HepG2 (cell line): ENCODE measurements around the gene METRN. TPM values are rescaled to one million over a fixed set of nuclear protein-coding genes. Genes with fewer than 3 reads are reported as not detected.

ENCODE experiments used
- ATAC-seq: fragments of 200-7000 bp; cut with Tn5 transposase; 3 replicates; pipeline ENCODE4 v1.9.1; 2020; ENCODE audit warnings: mild to moderate bottlenecking, moderate library complexity
- BruUV-seq: library from RNA; stranded (reverse); fragments of 400-500 nt; replicated peaks from 2 replicates; lab custom pipeline; 2021; lab: Mats Ljungman, UMichigan
- CTCF ChIA-PET: fragments of 300-600 bp; formaldehyde crosslinking; extraction: SDS; loops from one replicate; lab custom pipeline; 2021; ENCODE audit warnings: low total read pairs, inconsistent platforms, low intra/inter-chr PET ratio; lab: Yijun Ruan, JAX
- POLR2A ChIA-PET: fragments of 350-600 bp; sonication (Branson Sonifier 250); formaldehyde crosslinking; loops from one replicate; lab custom pipeline; 2020; ENCODE audit warnings: antibody characterized with exemption, inconsistent platforms; lab: Yijun Ruan, JAX
- DNase-seq: peaks from one replicate; pipeline ENCODE4 v3.0.0-alpha.2; 2015; ENCODE audit warnings: low spot score
- FAIRE-seq: peaks from 3 replicates; lab custom pipeline; 2011; peaks lifted over from hg19 to GRCh38; lab: Jason Lieb, UNC
- H2AFZ ChIP-seq: one replicate; pipeline ENCODE4 v1.6.1; 2011; ENCODE audit warnings: low read length, inconsistent platforms
- H3K27ac ChIP-seq: fragments of 300-600 bp; 3 replicates; pipeline ENCODE4 v1.8.0; 2011; ENCODE audit warnings: mixed run types, mild to moderate bottlenecking, mixed read lengths, low read length, inconsistent platforms; ENCODE audit not compliant: insufficient read depth; ENCODE audit errors: extremely low read length
- H3K27me3 ChIP-seq, 2 experiments: fragments of 200-600 bp in 1 of 2; 2 replicates in 1 of 2; 3 replicates in 1 of 2; pipeline versions ENCODE4 v1.6.0 to v1.8.0; 2011; ENCODE audit warnings: low read length in 2 of 2, mild to moderate bottlenecking in 2 of 2, moderate library complexity in 2 of 2, inconsistent platforms in 1 of 2; ENCODE audit not compliant: insufficient read depth in 2 of 2, control insufficient read depth in 1 of 2
- H3K36me3 ChIP-seq, 2 experiments: fragments of 200-600 bp in 1 of 2; replicated peaks in 1 of 2; 2 replicates in 1 of 2; 3 replicates in 1 of 2; pipeline versions ENCODE4 v1.5.1 to v1.8.0; 2011; ENCODE audit warnings: low read length in 2 of 2, inconsistent platforms in 1 of 2; ENCODE audit not compliant: insufficient read depth in 2 of 2, control insufficient read depth in 1 of 2
- H3K4me1 ChIP-seq: 2 replicates; pipeline ENCODE4 v1.5.1; 2012; ENCODE audit warnings: low read length, inconsistent platforms; ENCODE audit not compliant: insufficient read depth
- H3K4me2 ChIP-seq: 2 replicates; pipeline ENCODE4 v1.6.0; 2011; ENCODE audit warnings: low read depth, low read length, inconsistent platforms
- H3K4me3 ChIP-seq, 3 experiments: fragments of 200-600 bp in 1 of 3; sonication (generic), shearing (Covaris generic) in 1 of 3; replicated peaks in 1 of 3; 2 replicates each; pipeline ENCODE4 v1.5.1; 2011 to 2016; ENCODE audit warnings: low read length in 3 of 3, inconsistent platforms in 2 of 3, low read depth in 2 of 3, mild to moderate bottlenecking in 2 of 3, control low read depth in 1 of 3, mixed read lengths in 1 of 3; ENCODE audit not compliant: insufficient read depth in 1 of 3
- H3K79me2 ChIP-seq: one replicate; pipeline ENCODE4 v1.6.1; 2011; ENCODE audit warnings: low read length, inconsistent platforms; ENCODE audit not compliant: insufficient read depth
- H3K9ac ChIP-seq: 2 replicates; pipeline ENCODE4 v1.6.0; 2011; ENCODE audit warnings: mild to moderate bottlenecking, low read depth, low read length, inconsistent platforms; ENCODE audit not compliant: insufficient read depth
- H3K9me3 ChIP-seq: 2 replicates; pipeline ENCODE4 v1.5.1; 2012; ENCODE audit warnings: mild to moderate bottlenecking, low read length
- H4K20me1 ChIP-seq: 2 replicates; pipeline ENCODE4 v1.6.0; 2011; ENCODE audit warnings: inconsistent platforms, mild to moderate bottlenecking, low read length, moderate library complexity; ENCODE audit not compliant: insufficient read depth
- AGO2 ChIP-seq: fragments of 200-400 bp; formaldehyde crosslinking; optimal IDR thresholded peaks from 2 replicates; pipeline ENCODE3; 2017; ENCODE audit warnings: mild to moderate bottlenecking, low read depth, low read length, moderate library complexity
- ASH2L ChIP-seq: fragments of 300-600, 200-600 bp; sonication (generic); IDR thresholded peaks from 2 replicates; pipeline ENCODE4 v1.7.0; 2017; ENCODE audit warnings: low read depth, mild to moderate bottlenecking, moderate library complexity, mixed read lengths, low read length; ENCODE audit not compliant: insufficient read length
- BRD4 ChIP-seq: sonication (generic); formaldehyde crosslinking; IDR thresholded peaks from 2 replicates; pipeline ENCODE4 v1.4.0; 2020; ENCODE audit warnings: missing genetic modification reagents
- ERF ChIP-seq: IDR thresholded peaks from 2 replicates; pipeline ENCODE4 v1.6.1; 2018; ENCODE audit warnings: missing biosample characterization, missing genetic modification reagents
- GFI1 ChIP-seq: sonication (generic); formaldehyde crosslinking; IDR thresholded peaks from 2 replicates; pipeline ENCODE4 v1.5.0; 2020; ENCODE audit warnings: missing genetic modification reagents, mild to moderate bottlenecking, borderline replicate concordance
- MYC ChIP-seq: sonication (generic); formaldehyde crosslinking; IDR thresholded peaks from 2 replicates; pipeline ENCODE4 v1.9.0; 2021; ENCODE audit warnings: missing genetic modification reagents, borderline replicate concordance
- MZF1 ChIP-seq: sonication (generic); formaldehyde crosslinking; IDR thresholded peaks from 2 replicates; pipeline ENCODE4 v1.8.1; 2023; ENCODE audit warnings: mild to moderate bottlenecking, missing genetic modification reagents, borderline replicate concordance
- SRSF9 ChIP-seq: fragments of 200-400 bp; formaldehyde crosslinking; IDR thresholded peaks from 2 replicates; pipeline ENCODE4 v1.6.1; 2018; ENCODE audit warnings: borderline replicate concordance, mild to moderate bottlenecking, low read depth, low read length; ENCODE audit not compliant: insufficient read depth, poor library complexity, severe bottlenecking
- TCF7 ChIP-seq: sonication (generic); IDR thresholded peaks from 2 replicates; pipeline ENCODE4 v1.6.1; 2016; ENCODE audit warnings: antibody characterized with exemption, low read depth
- ZFX ChIP-seq: sonication (generic); formaldehyde crosslinking; IDR thresholded peaks from 2 replicates; pipeline ENCODE4 v1.4.0; 2020; ENCODE audit warnings: mild to moderate bottlenecking, low read depth, missing genetic modification reagents, moderate library complexity
- ZNF512 ChIP-seq: sonication (generic); formaldehyde crosslinking; IDR thresholded peaks from 2 replicates; pipeline ENCODE4 v1.4.0; 2020; ENCODE audit warnings: mild to moderate bottlenecking, missing genetic modification reagents
- WGBS: methylation state at CpG from one replicate; pipeline ENCODE4 v1.1.6; 2017; ENCODE audit warnings: low lambda C conversion rate; 5-methylcytosine and 5-hydroxymethylcytosine counted together
- in situ Hi-C: cut with HindIII; loops from 2 replicates; pipeline ENCODE4 v1.10.0; 2017; ENCODE audit warnings: low pct_unique_long_range_greater_than_20kb; ENCODE audit not compliant: extremely low pct_ligation_motif_present
- intact Hi-C: fragments of 100-400 bp; cut with micrococcal nuclease; formaldehyde crosslinking; loops from one replicate; pipeline ENCODE4 v1.10.0; 2022; ENCODE audit not compliant: unreplicated experiment
- polyA plus RNA-seq, 8 experiments: library from polyadenylated mRNA; depleted of rRNA in 3 of 8; stranded (reverse) in 7 of 8; unstranded in 1 of 8; fragments of >200 nt; fragmentation: Illumina TruSeq in 4 of 8; extraction: Trizol in 4 of 8; gene quantifications; 2 replicates each; pipeline versions ENCODE4 v1.2.1 to v1.2.3, GENCODE V29; 2011 to 2016; ENCODE audit warnings: low read depth in 4 of 8, missing spikeins in 1 of 8, mixed read lengths in 1 of 8; ENCODE audit not compliant: insufficient read depth in 1 of 8
- total RNA-seq, 5 experiments: library from RNA; depleted of rRNA; stranded (reverse); fragments of >200 nt; fragmentation: Illumina TruSeq; extraction: Trizol; gene quantifications; 2 replicates each; pipeline ENCODE4 v1.2.3, GENCODE V29; 2016; ENCODE audit warnings: low read depth in 1 of 5
- TF ChIP-seq, protein P1 (sequence below): conservative IDR thresholded peaks from 2 replicates; pipeline ENCODE4 v1.6.1; 2018; ENCODE audit warnings: missing genetic modification reagents
- TF ChIP-seq, protein P2 (sequence below): sonication (generic); formaldehyde crosslinking; IDR thresholded peaks from 2 replicates; pipeline ENCODE4 v1.4.0; 2020; ENCODE audit warnings: missing genetic modification reagents, borderline replicate concordance

METRN gene
- total and polyA plus RNA-seq, 2 of the 13 experiments (the other 11 are each of a cell fraction or from before 2014, with no cell fraction given), result 25.5 to 46.1 TPM

DNA sequence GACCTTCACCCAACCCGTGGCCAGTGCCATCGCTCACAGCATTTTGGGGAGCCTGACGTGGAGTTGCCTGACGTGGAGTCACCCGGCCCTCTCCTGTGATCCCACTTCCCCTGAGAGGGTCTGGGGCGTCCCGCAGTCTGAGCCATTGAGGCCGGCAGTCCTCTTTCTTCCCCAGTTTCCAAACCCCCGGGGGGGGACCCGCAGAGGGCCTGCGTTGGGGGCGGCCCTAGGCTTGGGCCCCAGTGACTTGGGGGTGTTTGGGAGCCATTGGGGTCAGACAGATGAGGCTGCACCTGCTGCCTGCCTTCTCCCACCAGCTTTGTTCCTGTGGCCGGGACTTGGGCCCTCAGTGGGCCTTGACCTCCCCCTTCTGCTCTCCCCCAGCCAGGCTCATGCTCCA, 45.3 kb upstream of the METRN start:
- intact Hi-C loops (no loop called here), in situ Hi-C loops (no loop called here)
- peaks cover 22 to 42% of the 10 kb centered on the region in 2 experiments; a peak in 4 of 5 replicates for H3K36me3 ChIP-seq

More for the DNA sequence above, 45.3 kb upstream of the METRN start:
- Histone ChIP-seq H3K79me2 (peaks cover 17% of the 10 kb centered on the region), H3K27ac (no peak overlapping the region), H2AFZ (no peak overlapping the region), H3K9me3 (no peaks in the 10 kb centered on the region)
- WGBS, result 94% methylated on average over 2 of the region's 13 CpGs
- no TSS peak for BruUV-seq
- no peak for FAIRE-seq
- TF ChIP-seq ZNF512 (CRISPR knock-in tag) (no peak), TCF7 (no peak), MZF1 (CRISPR knock-in tag) (no peak), SRSF9 (no peak), BRD4 (CRISPR knock-in tag) (0 out of 2 replicates have a peak, but pooled peaks have one; percentile 24), ASH2L (no peak), MYC (CRISPR knock-in tag) (no peak), ERF (CRISPR knock-in tag) (no peak), GFI1 (CRISPR knock-in tag) (no peak), AGO2 (peak; percentile 17), ZFX (CRISPR knock-in tag) (no peak)
- TF ChIP-seq, protein P1, sequence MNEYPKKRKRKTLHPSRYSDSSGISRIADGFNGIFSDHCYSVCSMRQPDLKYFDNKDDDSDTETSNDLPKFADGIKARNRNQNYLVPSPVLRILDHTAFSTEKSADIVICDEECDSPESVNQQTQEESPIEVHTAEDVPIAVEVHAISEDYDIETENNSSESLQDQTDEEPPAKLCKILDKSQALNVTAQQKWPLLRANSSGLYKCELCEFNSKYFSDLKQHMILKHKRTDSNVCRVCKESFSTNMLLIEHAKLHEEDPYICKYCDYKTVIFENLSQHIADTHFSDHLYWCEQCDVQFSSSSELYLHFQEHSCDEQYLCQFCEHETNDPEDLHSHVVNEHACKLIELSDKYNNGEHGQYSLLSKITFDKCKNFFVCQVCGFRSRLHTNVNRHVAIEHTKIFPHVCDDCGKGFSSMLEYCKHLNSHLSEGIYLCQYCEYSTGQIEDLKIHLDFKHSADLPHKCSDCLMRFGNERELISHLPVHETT (CRISPR knock-in tag), result no peak
- TF ChIP-seq, protein P2, sequence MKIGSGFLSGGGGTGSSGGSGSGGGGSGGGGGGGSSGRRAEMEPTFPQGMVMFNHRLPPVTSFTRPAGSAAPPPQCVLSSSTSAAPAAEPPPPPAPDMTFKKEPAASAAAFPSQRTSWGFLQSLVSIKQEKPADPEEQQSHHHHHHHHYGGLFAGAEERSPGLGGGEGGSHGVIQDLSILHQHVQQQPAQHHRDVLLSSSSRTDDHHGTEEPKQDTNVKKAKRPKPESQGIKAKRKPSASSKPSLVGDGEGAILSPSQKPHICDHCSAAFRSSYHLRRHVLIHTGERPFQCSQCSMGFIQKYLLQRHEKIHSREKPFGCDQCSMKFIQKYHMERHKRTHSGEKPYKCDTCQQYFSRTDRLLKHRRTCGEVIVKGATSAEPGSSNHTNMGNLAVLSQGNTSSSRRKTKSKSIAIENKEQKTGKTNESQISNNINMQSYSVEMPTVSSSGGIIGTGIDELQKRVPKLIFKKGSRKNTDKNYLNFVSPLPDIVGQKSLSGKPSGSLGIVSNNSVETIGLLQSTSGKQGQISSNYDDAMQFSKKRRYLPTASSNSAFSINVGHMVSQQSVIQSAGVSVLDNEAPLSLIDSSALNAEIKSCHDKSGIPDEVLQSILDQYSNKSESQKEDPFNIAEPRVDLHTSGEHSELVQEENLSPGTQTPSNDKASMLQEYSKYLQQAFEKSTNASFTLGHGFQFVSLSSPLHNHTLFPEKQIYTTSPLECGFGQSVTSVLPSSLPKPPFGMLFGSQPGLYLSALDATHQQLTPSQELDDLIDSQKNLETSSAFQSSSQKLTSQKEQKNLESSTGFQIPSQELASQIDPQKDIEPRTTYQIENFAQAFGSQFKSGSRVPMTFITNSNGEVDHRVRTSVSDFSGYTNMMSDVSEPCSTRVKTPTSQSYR (CRISPR knock-in tag), result no peak
- TF ChIP-seq, all 625 proteins: peak for 2
- no peaks in the 10 kb centered on the region for H4K20me1 ChIP-seq
- H3K9ac ChIP-seq, result peak overlapping the region; percentile 93
- H3K4me1 ChIP-seq, result peaks cover 24% of the 10 kb centered on the region
- peak overlapping the region in 2 of 3 experiments; percentile 87 to 96; a peak in 2 of 6 replicates for H3K4me3 ChIP-seq
- POLR2A ChIA-PET, result no interaction called here
- DNase-seq (no peak), ATAC-seq (no peak)
- no peaks in the 10 kb centered on the region for H3K27me3 ChIP-seq
- CTCF ChIA-PET, result no interaction called here
- peak overlapping the region; percentile 92 for H3K4me2 ChIP-seq
